DOHH2 (cell line): ENCODE results near the gene CYB561.

Source experiments
- H3F3A ChIP-seq: fragments of 200-600 bp; sonication (generic), shearing (Covaris generic); 2 replicates; pipeline ENCODE4 v1.6.0; 2016; ENCODE audit warnings: antibody characterized with exemption, mild to moderate bottlenecking; ENCODE audit not compliant: control insufficient read depth, insufficient read depth
- H3K27ac ChIP-seq: fragments of 200-600 bp; sonication (generic); 2 replicates; pipeline ENCODE4 v1.5.1; 2014; ENCODE audit warnings: low read depth, mild to moderate bottlenecking, low read length, moderate library complexity
- H3K27me3 ChIP-seq: fragments of 200-600 bp; sonication (generic); 2 replicates; pipeline ENCODE4 v1.6.1; 2014; ENCODE audit warnings: mild to moderate bottlenecking, low read length, mixed read lengths; ENCODE audit not compliant: control insufficient read depth
- H3K36me3 ChIP-seq: fragments of 200-600 bp; sonication (generic); 2 replicates; pipeline ENCODE4 v1.6.1; 2014; ENCODE audit warnings: mild to moderate bottlenecking, low read length, moderate library complexity, mixed read lengths; ENCODE audit not compliant: control insufficient read depth
- H3K4me1 ChIP-seq: fragments of 200-600 bp; sonication (generic); 2 replicates; pipeline ENCODE4 v1.6.1; 2014; ENCODE audit warnings: mild to moderate bottlenecking, low read length, mixed read lengths; ENCODE audit not compliant: control insufficient read depth
- H3K4me2 ChIP-seq: fragments of 200-600 bp; sonication (generic); 2 replicates; pipeline ENCODE4 v1.6.0; 2014; ENCODE audit warnings: mild to moderate bottlenecking, low read length, moderate library complexity
- H3K4me3 ChIP-seq: fragments of 200-600 bp; sonication (generic); 2 replicates; pipeline ENCODE4 v1.5.1; 2014; ENCODE audit warnings: mild to moderate bottlenecking, low read length, mixed read lengths
- H3K79me2 ChIP-seq: fragments of 200-600 bp; sonication (generic); 2 replicates; pipeline ENCODE4 v1.6.1; 2014; ENCODE audit warnings: mild to moderate bottlenecking, low read length, mixed read lengths; ENCODE audit not compliant: control insufficient read depth
- H3K9me2 ChIP-seq: fragments of 200-600 bp; sonication (generic); replicated peaks from 2 replicates; pipeline ENCODE4 v1.6.1; 2014; ENCODE audit warnings: mild to moderate bottlenecking, low read length, mixed read lengths; ENCODE audit not compliant: control insufficient read depth
- H3K9me3 ChIP-seq: fragments of 200-600 bp; sonication (generic); 2 replicates; pipeline ENCODE4 v1.6.1; 2014; ENCODE audit warnings: antibody characterized with exemption, low read length, mixed read lengths; ENCODE audit not compliant: control insufficient read depth, insufficient read depth
- H4K20me1 ChIP-seq: fragments of 200-600 bp; sonication (generic); 2 replicates; pipeline ENCODE4 v1.6.0; 2014; ENCODE audit warnings: low read depth, mild to moderate bottlenecking, antibody characterized with exemption, low read length, moderate library complexity; ENCODE audit not compliant: control insufficient read depth, insufficient read depth
- EZH2phosphoT487 ChIP-seq: fragments of 200-600 bp; sonication (generic); IDR thresholded peaks from 2 replicates; pipeline ENCODE4 v1.6.1; 2017; ENCODE audit warnings: borderline replicate concordance, mild to moderate bottlenecking, antibody characterized with exemption, low read length, moderate library complexity, mixed read lengths
- TF ChIP-seq, protein P1 (sequence below): fragments of 200-600 bp; sonication (generic); IDR thresholded peaks from one replicate; pipeline ENCODE4 v1.5.1; 2014; ENCODE audit warnings: antibody characterized with exemption, mild to moderate bottlenecking, low read depth, low read length; ENCODE audit not compliant: poor library complexity, severe bottlenecking

Gene CYB561

DNA sequence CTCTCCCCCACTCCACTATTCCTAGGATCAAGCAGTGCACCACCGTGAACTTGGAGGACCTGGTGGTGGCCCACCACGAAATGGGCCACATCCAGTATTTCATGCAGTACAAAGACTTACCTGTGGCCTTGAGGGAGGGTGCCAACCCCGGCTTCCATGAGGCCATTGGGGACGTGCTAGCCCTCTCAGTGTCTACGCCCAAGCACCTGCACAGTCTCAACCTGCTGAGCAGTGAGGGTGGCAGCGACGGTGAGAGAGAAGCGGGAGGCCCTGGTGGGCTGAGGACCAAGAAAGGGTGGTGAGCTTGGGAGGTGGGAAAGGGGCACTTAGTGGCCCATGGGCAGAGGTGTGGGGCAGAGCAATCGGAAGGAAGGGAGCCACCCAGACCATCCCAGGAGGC is 47.3 kb upstream of the CYB561 start:
- no peaks in the 10 kb centered on the region for H3K9me2 ChIP-seq
- H3K27ac ChIP-seq: no peak overlapping the region
- no peak overlapping the region for H3K4me2 ChIP-seq
- TF ChIP-seq EZH2phosphoT487: no peak
- TF ChIP-seq, protein P1, sequence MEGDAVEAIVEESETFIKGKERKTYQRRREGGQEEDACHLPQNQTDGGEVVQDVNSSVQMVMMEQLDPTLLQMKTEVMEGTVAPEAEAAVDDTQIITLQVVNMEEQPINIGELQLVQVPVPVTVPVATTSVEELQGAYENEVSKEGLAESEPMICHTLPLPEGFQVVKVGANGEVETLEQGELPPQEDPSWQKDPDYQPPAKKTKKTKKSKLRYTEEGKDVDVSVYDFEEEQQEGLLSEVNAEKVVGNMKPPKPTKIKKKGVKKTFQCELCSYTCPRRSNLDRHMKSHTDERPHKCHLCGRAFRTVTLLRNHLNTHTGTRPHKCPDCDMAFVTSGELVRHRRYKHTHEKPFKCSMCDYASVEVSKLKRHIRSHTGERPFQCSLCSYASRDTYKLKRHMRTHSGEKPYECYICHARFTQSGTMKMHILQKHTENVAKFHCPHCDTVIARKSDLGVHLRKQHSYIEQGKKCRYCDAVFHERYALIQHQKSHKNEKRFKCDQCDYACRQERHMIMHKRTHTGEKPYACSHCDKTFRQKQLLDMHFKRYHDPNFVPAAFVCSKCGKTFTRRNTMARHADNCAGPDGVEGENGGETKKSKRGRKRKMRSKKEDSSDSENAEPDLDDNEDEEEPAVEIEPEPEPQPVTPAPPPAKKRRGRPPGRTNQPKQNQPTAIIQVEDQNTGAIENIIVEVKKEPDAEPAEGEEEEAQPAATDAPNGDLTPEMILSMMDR: no peak
- H3K4me3 ChIP-seq: no peak overlapping the region
- H3K36me3 ChIP-seq: no peaks in the 10 kb centered on the region
- H3K9me3 ChIP-seq: no peaks in the 10 kb centered on the region
- no peaks in the 10 kb centered on the region for H3F3A ChIP-seq
- H3K79me2 ChIP-seq: no peaks in the 10 kb centered on the region
- no peaks in the 10 kb centered on the region for H3K27me3 ChIP-seq
- no peaks in the 10 kb centered on the region for H3K4me1 ChIP-seq
- no peaks in the 10 kb centered on the region for H4K20me1 ChIP-seq

DNA sequence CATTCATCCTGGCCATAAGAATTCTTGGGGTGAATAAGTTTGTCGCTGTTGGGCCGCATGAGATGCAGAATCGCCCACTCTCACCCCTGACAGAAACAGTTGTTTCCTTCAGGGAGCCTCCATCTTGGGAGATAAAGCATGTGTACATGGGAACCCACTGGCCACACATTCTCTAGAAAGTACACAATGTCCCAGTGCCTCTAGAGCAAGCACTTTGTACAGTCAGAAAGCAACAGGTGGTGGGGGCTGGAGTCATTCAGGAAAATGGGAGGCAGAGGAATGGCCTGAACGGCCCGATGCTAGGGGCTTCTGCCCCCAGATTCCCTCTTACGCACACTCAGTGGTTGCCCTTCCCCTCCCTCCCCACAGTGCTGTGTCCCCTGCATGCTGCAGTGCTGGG is 46.8 kb upstream of the CYB561 start:
- H4K20me1 ChIP-seq: no peaks in the 10 kb centered on the region
- no peaks in the 10 kb centered on the region for H3K9me2 ChIP-seq
- no peaks in the 10 kb centered on the region for H3K36me3 ChIP-seq
- no peaks in the 10 kb centered on the region for H3K9me3 ChIP-seq
- no peaks in the 10 kb centered on the region for H3F3A ChIP-seq
- no peaks in the 10 kb centered on the region for H3K4me1 ChIP-seq
- H3K4me2 ChIP-seq: no peak overlapping the region
- no peak overlapping the region for H3K4me3 ChIP-seq
- TF ChIP-seq EZH2phosphoT487: no peak
- TF ChIP-seq, protein P1: no peak
- no peak overlapping the region for H3K27ac ChIP-seq
- H3K27me3 ChIP-seq: no peaks in the 10 kb centered on the region
- H3K79me2 ChIP-seq: no peaks in the 10 kb centered on the region

DNA sequence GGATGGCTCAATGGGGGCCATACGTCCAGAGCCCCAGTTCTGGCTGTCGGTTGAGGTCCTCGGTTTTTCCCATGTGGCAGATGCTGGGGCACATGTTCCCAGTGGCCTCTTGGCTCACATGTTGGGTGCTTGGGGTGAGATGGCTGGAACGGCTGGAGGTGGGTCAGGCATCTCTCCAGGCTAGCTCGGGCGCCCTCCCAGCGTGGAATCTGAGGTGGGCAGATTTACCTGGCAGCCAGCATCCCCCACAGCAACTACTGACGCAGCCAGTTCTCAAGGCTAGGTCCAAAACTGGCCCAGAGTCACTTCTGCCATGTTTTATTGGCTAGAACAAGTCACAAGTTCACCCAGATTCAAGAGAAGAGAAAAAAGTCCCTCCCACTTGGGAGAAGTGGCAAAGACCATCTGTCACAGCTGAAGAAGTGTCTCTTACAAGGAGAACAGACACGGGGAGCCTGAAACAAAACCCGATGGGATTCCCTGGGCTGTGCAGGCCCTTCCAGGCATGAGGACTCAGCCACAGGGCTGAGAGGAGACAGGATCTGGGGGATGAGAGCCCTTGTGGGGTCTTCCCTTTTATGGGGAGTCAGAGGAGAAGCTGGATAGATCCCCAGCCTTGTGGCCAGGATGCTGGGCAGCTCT is 46.0 kb upstream of the CYB561 start:
- Histone ChIP-seq H3K9me3 (no peaks in the 10 kb centered on the region), H3F3A (no peaks in the 10 kb centered on the region), H4K20me1 (no peaks in the 10 kb centered on the region), H3K9me2 (no peaks in the 10 kb centered on the region), H3K36me3 (no peaks in the 10 kb centered on the region), H3K79me2 (no peaks in the 10 kb centered on the region), H3K27ac (no peak overlapping the region), H3K4me2 (no peak overlapping the region), H3K4me3 (no peak overlapping the region), H3K27me3 (no peaks in the 10 kb centered on the region), H3K4me1 (no peaks in the 10 kb centered on the region)
- TF ChIP-seq, protein P1: no peak
- TF ChIP-seq EZH2phosphoT487: no peak
